GM19463 (cell line): Measurements from ENCODE around the gene SLC4A2.

Experiments
- ATAC-seq: cut with Tn5 transposase; IDR thresholded peaks from one replicate; pipeline ENCODE4 v1.9.1; 2021; ENCODE audit warnings: mild to moderate bottlenecking, moderate library complexity; ENCODE audit not compliant: unreplicated experiment

Gene SLC4A2

GRCh38 chr7:151125846-151126481 is 66.6 kb downstream of the SLC4A2 start:
- ATAC-seq, result no peak
